ENCODE results near the gene EDIL3. TPM values are rescaled to one million over a fixed set of nuclear protein-coding genes. Genes with fewer than 3 reads are reported as not detected.

The EDIL3 gene
- total RNA-seq, 1 experiment from 2014 or later: 17.6 TPM

DNA sequence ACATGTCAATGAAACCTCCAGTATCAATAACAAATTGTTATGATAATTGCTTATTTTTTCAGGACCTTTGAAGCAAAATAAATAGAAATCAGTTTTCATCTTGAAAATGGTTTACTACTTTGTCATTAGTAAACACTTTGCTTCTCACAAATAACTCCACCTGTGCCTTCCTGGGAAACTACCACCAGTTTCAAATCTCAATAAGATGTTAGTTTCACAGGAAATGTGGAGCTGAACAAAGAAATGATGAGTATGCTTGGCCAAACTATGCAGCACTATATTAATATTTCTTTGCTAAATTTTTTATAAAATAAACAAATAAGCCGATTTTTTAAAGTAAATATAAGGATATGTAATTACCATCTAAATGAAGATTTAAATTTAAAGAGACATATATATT is 442.5 kb downstream of the EDIL3 start:
- no peak for TF ChIP-seq TCF7L2 (IDR thresholded peaks at IDR 0.05; ENCODE audit: low read depth, low read length)
- TF ChIP-seq, protein P1, sequence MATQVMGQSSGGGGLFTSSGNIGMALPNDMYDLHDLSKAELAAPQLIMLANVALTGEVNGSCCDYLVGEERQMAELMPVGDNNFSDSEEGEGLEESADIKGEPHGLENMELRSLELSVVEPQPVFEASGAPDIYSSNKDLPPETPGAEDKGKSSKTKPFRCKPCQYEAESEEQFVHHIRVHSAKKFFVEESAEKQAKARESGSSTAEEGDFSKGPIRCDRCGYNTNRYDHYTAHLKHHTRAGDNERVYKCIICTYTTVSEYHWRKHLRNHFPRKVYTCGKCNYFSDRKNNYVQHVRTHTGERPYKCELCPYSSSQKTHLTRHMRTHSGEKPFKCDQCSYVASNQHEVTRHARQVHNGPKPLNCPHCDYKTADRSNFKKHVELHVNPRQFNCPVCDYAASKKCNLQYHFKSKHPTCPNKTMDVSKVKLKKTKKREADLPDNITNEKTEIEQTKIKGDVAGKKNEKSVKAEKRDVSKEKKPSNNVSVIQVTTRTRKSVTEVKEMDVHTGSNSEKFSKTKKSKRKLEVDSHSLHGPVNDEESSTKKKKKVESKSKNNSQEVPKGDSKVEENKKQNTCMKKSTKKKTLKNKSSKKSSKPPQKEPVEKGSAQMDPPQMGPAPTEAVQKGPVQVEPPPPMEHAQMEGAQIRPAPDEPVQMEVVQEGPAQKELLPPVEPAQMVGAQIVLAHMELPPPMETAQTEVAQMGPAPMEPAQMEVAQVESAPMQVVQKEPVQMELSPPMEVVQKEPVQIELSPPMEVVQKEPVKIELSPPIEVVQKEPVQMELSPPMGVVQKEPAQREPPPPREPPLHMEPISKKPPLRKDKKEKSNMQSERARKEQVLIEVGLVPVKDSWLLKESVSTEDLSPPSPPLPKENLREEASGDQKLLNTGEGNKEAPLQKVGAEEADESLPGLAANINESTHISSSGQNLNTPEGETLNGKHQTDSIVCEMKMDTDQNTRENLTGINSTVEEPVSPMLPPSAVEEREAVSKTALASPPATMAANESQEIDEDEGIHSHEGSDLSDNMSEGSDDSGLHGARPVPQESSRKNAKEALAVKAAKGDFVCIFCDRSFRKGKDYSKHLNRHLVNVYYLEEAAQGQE (IDR thresholded peaks at IDR 0.05; ENCODE audit: insufficient read depth in 1 of 2, low read depth in 2 of 2, low read length in 1 of 2): no peak
- no peak for TF ChIP-seq POLR2AphosphoS5 (IDR thresholded peaks at IDR 0.05; ENCODE audit: low read depth, low read length)
- TF ChIP-seq, protein P2, sequence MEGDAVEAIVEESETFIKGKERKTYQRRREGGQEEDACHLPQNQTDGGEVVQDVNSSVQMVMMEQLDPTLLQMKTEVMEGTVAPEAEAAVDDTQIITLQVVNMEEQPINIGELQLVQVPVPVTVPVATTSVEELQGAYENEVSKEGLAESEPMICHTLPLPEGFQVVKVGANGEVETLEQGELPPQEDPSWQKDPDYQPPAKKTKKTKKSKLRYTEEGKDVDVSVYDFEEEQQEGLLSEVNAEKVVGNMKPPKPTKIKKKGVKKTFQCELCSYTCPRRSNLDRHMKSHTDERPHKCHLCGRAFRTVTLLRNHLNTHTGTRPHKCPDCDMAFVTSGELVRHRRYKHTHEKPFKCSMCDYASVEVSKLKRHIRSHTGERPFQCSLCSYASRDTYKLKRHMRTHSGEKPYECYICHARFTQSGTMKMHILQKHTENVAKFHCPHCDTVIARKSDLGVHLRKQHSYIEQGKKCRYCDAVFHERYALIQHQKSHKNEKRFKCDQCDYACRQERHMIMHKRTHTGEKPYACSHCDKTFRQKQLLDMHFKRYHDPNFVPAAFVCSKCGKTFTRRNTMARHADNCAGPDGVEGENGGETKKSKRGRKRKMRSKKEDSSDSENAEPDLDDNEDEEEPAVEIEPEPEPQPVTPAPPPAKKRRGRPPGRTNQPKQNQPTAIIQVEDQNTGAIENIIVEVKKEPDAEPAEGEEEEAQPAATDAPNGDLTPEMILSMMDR (IDR thresholded peaks at IDR 0.05): no peak
- no peak for TF ChIP-seq SIN3A (IDR thresholded peaks at IDR 0.05; ENCODE audit: borderline replicate concordance, insufficient read depth, low read depth, low read length)
- H3K27me3 ChIP-seq (ENCODE audit: control insufficient read depth, insufficient read depth, low read length): no peaks in the 10 kb centered on the region
- ATAC-seq: no peak
- no peaks in the 10 kb centered on the region for H3K4me1 ChIP-seq (ENCODE audit: control insufficient read depth, insufficient read depth, low read length)
- H3K36me3 ChIP-seq (ENCODE audit: control insufficient read depth, insufficient read depth, low read length): no peaks in the 10 kb centered on the region
- ChIA-PET POLR2A (no interaction called here), CTCF (no interaction called here)
- in situ Hi-C loops (cut with HindIII; ENCODE audit: low pct_unique_long_range_greater_than_20kb, low sequenced_read_pairs): no loop called here
- H3K4me3 ChIP-seq (ENCODE audit: low read depth in 2 of 2, low read length in 2 of 2): no peak overlapping the region
- no peak for DNase-seq (ENCODE audit: low read depth, low spot score)
- BruUV-seq (replicated peaks): no TSS peak
- intact Hi-C loops (cut with micrococcal nuclease; ENCODE audit: unreplicated experiment): no loop called here
- no peak overlapping the region for H3K27ac ChIP-seq (ENCODE audit: low read length)
- no peaks in the 10 kb centered on the region for H3K9me3 ChIP-seq (ENCODE audit: control insufficient read depth, insufficient read depth, low read depth, low read length)

DNA sequence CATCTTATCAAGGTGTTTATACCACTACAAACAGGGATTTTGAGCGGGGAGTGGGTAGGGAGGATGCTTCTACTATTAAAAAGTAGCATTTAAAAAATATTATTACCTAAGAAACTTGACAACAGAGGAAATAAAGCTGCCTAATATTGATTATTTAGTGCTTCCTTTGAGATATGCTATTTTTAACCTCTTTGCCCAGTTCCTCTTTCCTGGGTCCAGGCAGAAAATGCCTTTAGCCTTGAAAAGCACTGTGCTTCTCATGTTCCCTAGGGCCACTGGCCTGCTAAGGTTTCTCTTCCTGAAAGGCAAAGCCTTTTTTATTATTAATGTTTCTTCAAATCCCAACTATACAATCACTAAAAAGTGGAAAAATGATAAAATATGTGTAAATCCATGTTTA is 446.8 kb downstream of the EDIL3 start:
- DNase-seq (ENCODE audit: low read depth, low spot score): no peak
- CTCF ChIA-PET: no interaction called here
- TF ChIP-seq SIN3A (IDR thresholded peaks at IDR 0.05; ENCODE audit: borderline replicate concordance, insufficient read depth, low read depth, low read length) (no peak), TCF7L2 (IDR thresholded peaks at IDR 0.05; ENCODE audit: low read depth, low read length) (no peak), POLR2AphosphoS5 (IDR thresholded peaks at IDR 0.05; ENCODE audit: low read depth, low read length) (no peak)
- TF ChIP-seq, protein P1 (IDR thresholded peaks at IDR 0.05; ENCODE audit: insufficient read depth in 1 of 2, low read depth in 2 of 2, low read length in 1 of 2): no peak
- TF ChIP-seq, protein P2 (IDR thresholded peaks at IDR 0.05): no peak

More for the DNA sequence above, 446.8 kb downstream of the EDIL3 start:
- H3K9me3 ChIP-seq (ENCODE audit: control insufficient read depth, insufficient read depth, low read depth, low read length): no peaks in the 10 kb centered on the region
- H3K4me3 ChIP-seq (ENCODE audit: low read depth in 2 of 2, low read length in 2 of 2): no peak overlapping the region
- no peaks in the 10 kb centered on the region for H3K36me3 ChIP-seq (ENCODE audit: control insufficient read depth, insufficient read depth, low read length)
- H3K27me3 ChIP-seq (ENCODE audit: control insufficient read depth, insufficient read depth, low read length): no peaks in the 10 kb centered on the region
- POLR2A ChIA-PET: no interaction called here
- BruUV-seq (replicated peaks): no TSS peak
- no peaks in the 10 kb centered on the region for H3K4me1 ChIP-seq (ENCODE audit: control insufficient read depth, insufficient read depth, low read length)
- in situ Hi-C loops (cut with HindIII; ENCODE audit: low pct_unique_long_range_greater_than_20kb, low sequenced_read_pairs): no loop called here
- ATAC-seq: no peak
- intact Hi-C loops (cut with micrococcal nuclease; ENCODE audit: unreplicated experiment): no loop called here
- H3K27ac ChIP-seq (ENCODE audit: low read length): no peak overlapping the region
